ENCODE results near the gene OR51I2.

GRCh38 chr11:5443835-5444393 is 5.2 kb upstream of the OR51I2 start:
- TF ChIP-seq GATA3 (IDR thresholded peaks at IDR 0.05; ENCODE audit: low read depth, low read length) = no peak
- TF ChIP-seq GATA2 (IDR thresholded peaks at IDR 0.05; ENCODE audit: low read depth, low read length) = no peak

All from SH-SY5Y (cell line).